ENCODE data around the gene MAN1A1. TPM values are rescaled to one million over a fixed set of nuclear protein-coding genes. Genes with fewer than 3 reads are reported as not detected.

The MAN1A1 gene
- total RNA-seq, 1 experiment from 2014 or later = 19.0 TPM

DNA sequence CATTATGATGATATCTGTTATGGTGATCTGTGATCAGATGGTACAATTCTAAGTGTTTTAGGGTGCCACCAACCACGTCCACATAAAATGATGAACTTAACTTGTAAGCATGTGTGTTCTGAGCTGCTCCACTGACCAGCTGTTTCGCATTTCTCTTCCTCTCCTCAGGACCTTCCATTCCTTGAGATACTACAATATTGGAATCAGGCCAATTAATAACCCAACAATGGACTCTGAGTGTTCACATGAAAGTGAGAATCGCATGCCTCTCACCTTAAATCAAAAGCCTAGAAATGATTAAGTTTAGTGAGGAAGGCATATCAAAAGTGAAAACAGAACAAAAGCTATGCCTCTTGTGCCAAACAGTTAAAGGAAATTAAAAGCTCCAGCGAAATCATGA, 114.6 kb downstream of the MAN1A1 start:
- CTCF ChIA-PET = interaction anchor here (0.7 kb wide), 1 partner anchor 393 kb away, joined by 3 read pairs; no protein-coding TSS in a partner anchor
- no peaks in the 10 kb centered on the region for H3K9me3 ChIP-seq (ENCODE audit: low read length)
- H2AFZ ChIP-seq (ENCODE audit: low read length) = no peak overlapping the region
- no TSS peak for BruUV-seq (replicated peaks)
- H3K9me2 ChIP-seq (replicated peaks; ENCODE audit: low read length) = no peaks in the 10 kb centered on the region
- no peak overlapping the region for H3K27ac ChIP-seq (ENCODE audit: low read length)
- TF ChIP-seq EZH2phosphoT487 (IDR thresholded peaks at IDR 0.05; ENCODE audit: borderline replicate concordance, low read length) (no peak), CTCF (conservative IDR thresholded peaks at IDR 0.05; ENCODE audit: low read depth, low read length) (no peak), EZH2 (IDR thresholded peaks at IDR 0.05; ENCODE audit: low read length, unreplicated experiment) (no peak)
- no peaks in the 10 kb centered on the region for H4K20me1 ChIP-seq (ENCODE audit: low read length)
- no peak overlapping the region for H3K9ac ChIP-seq (ENCODE audit: low read length)
- DNase-seq = no peak
- POLR2A ChIA-PET (ENCODE audit: unreplicated experiment) = no interaction called here
- no peaks in the 10 kb centered on the region for H3K79me2 ChIP-seq (ENCODE audit: low read length)
- intact Hi-C loops (cut with micrococcal nuclease) = no loop called here
- H3K4me3 ChIP-seq (ENCODE audit: low read length) = no peak overlapping the region
- H3K27me3 ChIP-seq (ENCODE audit: low read length) = no peaks in the 10 kb centered on the region
- no peaks in the 10 kb centered on the region for H3K4me1 ChIP-seq (ENCODE audit: insufficient read depth, low read length)
- no peak overlapping the region for H3K4me2 ChIP-seq (ENCODE audit: low read length)
- H3F3A ChIP-seq (ENCODE audit: low read length, unreplicated experiment) = no peaks in the 10 kb centered on the region
- ATAC-seq = no peak
- H3K36me3 ChIP-seq (ENCODE audit: low read depth, low read length) = no peaks in the 10 kb centered on the region

- Histone ChIP-seq H3K4me2 (ENCODE audit: low read length) (no peak overlapping the region), H3K79me2 (ENCODE audit: low read length) (no peaks in the 10 kb centered on the region), H4K20me1 (ENCODE audit: low read length) (no peaks in the 10 kb centered on the region), H2AFZ (ENCODE audit: low read length) (no peak overlapping the region), H3F3A (ENCODE audit: low read length, unreplicated experiment) (no peaks in the 10 kb centered on the region), H3K27ac (ENCODE audit: low read length) (no peak overlapping the region), H3K4me3 (ENCODE audit: low read length) (no peak overlapping the region), H3K4me1 (ENCODE audit: insufficient read depth, low read length) (no peaks in the 10 kb centered on the region), H3K9me3 (ENCODE audit: low read length) (no peaks in the 10 kb centered on the region), H3K9ac (ENCODE audit: low read length) (no peak overlapping the region), H3K36me3 (ENCODE audit: low read depth, low read length) (no peaks in the 10 kb centered on the region), H3K27me3 (ENCODE audit: low read length) (no peaks in the 10 kb centered on the region), H3K9me2 (replicated peaks; ENCODE audit: low read length) (no peaks in the 10 kb centered on the region)
- ChIA-PET POLR2A (ENCODE audit: unreplicated experiment) (no interaction called here), CTCF (no interaction called here)
- DNase-seq = no peak
- TF ChIP-seq EZH2 (IDR thresholded peaks at IDR 0.05; ENCODE audit: low read length, unreplicated experiment) (no peak), CTCF (conservative IDR thresholded peaks at IDR 0.05; ENCODE audit: low read depth, low read length) (no peak), EZH2phosphoT487 (IDR thresholded peaks at IDR 0.05; ENCODE audit: borderline replicate concordance, low read length) (no peak)
- intact Hi-C loops (cut with micrococcal nuclease) = no loop called here
- no peak for ATAC-seq
- no TSS peak for BruUV-seq (replicated peaks)
Observed at GRCh38 chr6:119234457-119234856, 115.1 kb downstream of the MAN1A1 start.

DNA sequence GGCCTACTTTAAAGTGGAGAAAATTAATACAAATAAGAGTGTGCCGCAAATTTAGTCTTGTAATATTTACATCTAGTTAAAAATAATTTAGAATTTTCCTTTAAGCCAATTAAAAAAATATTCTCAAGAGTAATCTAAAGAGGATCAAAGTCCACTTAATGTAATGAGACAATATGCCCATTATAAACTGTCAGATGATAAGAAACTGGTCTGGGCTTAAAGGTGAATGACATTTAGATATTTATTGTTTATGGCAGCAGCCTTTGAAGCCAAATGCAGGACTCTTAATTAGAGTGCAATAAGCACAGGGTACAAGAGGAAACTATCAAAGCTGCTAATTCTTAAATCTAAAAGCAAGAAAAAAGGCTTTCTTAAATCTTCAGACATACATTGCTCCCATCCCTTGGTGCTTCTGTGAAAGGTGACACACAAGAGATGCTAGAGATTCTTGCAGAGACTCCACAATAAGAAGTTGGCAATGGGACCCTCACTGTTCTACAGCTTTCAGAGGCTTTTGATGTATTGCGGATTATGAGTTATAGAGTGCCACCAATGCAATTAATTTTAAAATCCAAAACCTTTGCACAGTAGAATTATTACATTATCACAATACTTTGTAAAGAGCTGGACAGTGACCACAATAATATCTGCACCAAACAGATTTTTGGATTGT, 116.1 kb downstream of the MAN1A1 start:
- ChIA-PET POLR2A (ENCODE audit: unreplicated experiment) (no interaction called here), CTCF (no interaction called here)
- BruUV-seq (replicated peaks) = no TSS peak
- Histone ChIP-seq H4K20me1 (ENCODE audit: low read length) (no peaks in the 10 kb centered on the region), H3K27ac (ENCODE audit: low read length) (no peak overlapping the region), H3K27me3 (ENCODE audit: low read length) (no peaks in the 10 kb centered on the region), H3K4me3 (ENCODE audit: low read length) (no peak overlapping the region), H3K9me2 (replicated peaks; ENCODE audit: low read length) (no peaks in the 10 kb centered on the region), H3K4me2 (ENCODE audit: low read length) (no peak overlapping the region), H3K9me3 (ENCODE audit: low read length) (no peaks in the 10 kb centered on the region), H3K4me1 (ENCODE audit: insufficient read depth, low read length) (no peaks in the 10 kb centered on the region), H3K9ac (ENCODE audit: low read length) (no peak overlapping the region), H2AFZ (ENCODE audit: low read length) (no peak overlapping the region), H3K36me3 (ENCODE audit: low read depth, low read length) (no peaks in the 10 kb centered on the region), H3K79me2 (ENCODE audit: low read length) (no peaks in the 10 kb centered on the region), H3F3A (ENCODE audit: low read length, unreplicated experiment) (no peaks in the 10 kb centered on the region)
- no peak for ATAC-seq
- TF ChIP-seq EZH2phosphoT487 (IDR thresholded peaks at IDR 0.05; ENCODE audit: borderline replicate concordance, low read length) (no peak), EZH2 (IDR thresholded peaks at IDR 0.05; ENCODE audit: low read length, unreplicated experiment) (no peak), CTCF (conservative IDR thresholded peaks at IDR 0.05; ENCODE audit: low read depth, low read length) (no peak)
- DNase-seq = no peak
- intact Hi-C loops (cut with micrococcal nuclease) = no loop called here

Measured in PC-3 (cell line).